ENCODE data around the gene ARPC2. TPM values are rescaled to one million over a fixed set of nuclear protein-coding genes. Genes with fewer than 3 reads are reported as not detected.

Gene ARPC2
- total RNA-seq, 2 donors from 2014 or later: 112 to 177 TPM

DNA sequence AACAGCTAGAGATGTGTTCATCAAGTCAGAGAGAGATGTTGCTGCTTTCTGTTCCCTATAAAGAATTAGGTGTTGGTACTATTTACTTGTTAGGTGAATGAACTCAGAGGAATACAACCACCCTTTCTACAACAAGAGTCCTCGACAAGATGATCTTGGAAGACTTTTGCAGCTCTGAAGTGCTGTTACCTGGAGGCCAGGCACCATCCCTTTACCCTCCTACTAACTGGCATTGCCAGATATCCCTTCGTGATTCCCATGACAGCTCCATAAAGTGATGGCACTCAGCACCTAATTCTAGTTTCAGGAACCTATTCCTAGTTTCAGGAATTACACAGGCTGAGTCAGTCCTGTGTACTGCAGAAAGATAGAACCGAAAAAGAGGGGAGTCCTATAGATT, 9.9 kb downstream of the ARPC2 start:
- DNase-seq (ENCODE audit: low spot score): no peak
- Histone ChIP-seq H3K9me3 (no peaks in the 10 kb centered on the region), H3K4me3 (no peak overlapping the region), H3K27me3 (no peaks in the 10 kb centered on the region), H3K36me3 (peaks cover 66% of the 10 kb centered on the region), H3K27ac (no peak overlapping the region), H3K4me1 (peaks cover 0 to 55% of the 10 kb centered on the region in 2 donors)
- no peak for TF ChIP-seq CTCF (IDR thresholded peaks at IDR 0.05)

GRCh38 chr2:218228366-218229090, 11.5 kb downstream of the ARPC2 start:
- no peak for TF ChIP-seq CTCF (IDR thresholded peaks at IDR 0.05)
- Histone ChIP-seq H3K4me1 (peaks cover 0 to 42% of the 10 kb centered on the region in 2 donors), H3K27ac (peak overlapping the region; percentile 35 to 71), H3K4me3 (no peak overlapping the region), H3K9me3 (no peaks in the 10 kb centered on the region), H3K27me3 (no peaks in the 10 kb centered on the region), H3K36me3 (peaks cover 82% of the 10 kb centered on the region)
- DNase-seq (ENCODE audit: low spot score): no peak

- Histone ChIP-seq H3K9me3 (no peaks in the 10 kb centered on the region), H3K27me3 (no peaks in the 10 kb centered on the region), H3K27ac (peak overlapping the region; percentile 19 to 71), H3K36me3 (peaks cover 85% of the 10 kb centered on the region), H3K4me1 (peaks cover 0 to 35% of the 10 kb centered on the region in 2 donors), H3K4me3 (no peak overlapping the region)
- DNase-seq (ENCODE audit: low spot score): no peak
- no peak for TF ChIP-seq CTCF (IDR thresholded peaks at IDR 0.05)
These were observed 12.2 kb downstream of the ARPC2 start for GRCh38 chr2:218229239-218229638.

DNA sequence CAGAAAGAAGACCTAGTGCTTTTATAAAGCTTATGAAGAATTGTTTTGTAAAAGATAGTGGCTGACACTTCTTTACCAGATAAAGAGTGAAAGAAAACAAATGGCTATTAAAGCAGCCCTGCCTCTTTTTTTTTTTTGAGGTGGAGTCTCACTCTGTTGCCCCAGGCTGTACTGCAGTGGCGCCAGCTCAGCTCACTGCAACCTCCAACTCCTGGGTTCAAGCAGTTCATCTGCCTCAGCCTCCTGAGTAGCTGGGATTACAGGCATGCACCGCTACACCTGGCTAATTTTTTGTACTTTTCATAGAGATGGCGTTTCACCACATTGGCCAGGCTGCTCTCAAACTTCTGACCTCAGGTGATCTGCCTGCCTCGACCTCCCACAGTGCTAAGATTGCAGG, 12.9 kb downstream of the ARPC2 start:
- Histone ChIP-seq H3K36me3 (peaks cover 85% of the 10 kb centered on the region), H3K27me3 (no peaks in the 10 kb centered on the region), H3K27ac (peak overlapping the region; percentile 19 to 71), H3K4me3 (no peak overlapping the region), H3K9me3 (no peaks in the 10 kb centered on the region), H3K4me1 (peaks cover 0 to 33% of the 10 kb centered on the region in 2 donors)
- TF ChIP-seq CTCF (IDR thresholded peaks at IDR 0.05): no peak
- DNase-seq (ENCODE audit: low spot score): no peak

GRCh38 chr2:218230882-218231281, 13.9 kb downstream of the ARPC2 start:
- TF ChIP-seq CTCF (IDR thresholded peaks at IDR 0.05): no peak
- Histone ChIP-seq H3K27ac (no peak overlapping the region), H3K4me3 (no peak overlapping the region), H3K9me3 (no peaks in the 10 kb centered on the region), H3K36me3 (peaks cover 85% of the 10 kb centered on the region), H3K4me1 (peaks cover 0 to 33% of the 10 kb centered on the region in 2 donors), H3K27me3 (no peaks in the 10 kb centered on the region)
- no peak for DNase-seq (ENCODE audit: low spot score)

- no peak for DNase-seq (ENCODE audit: low spot score)
- H3K4me1 ChIP-seq: peaks cover 0 to 26% of the 10 kb centered on the region in 2 donors
- H3K9me3 ChIP-seq: no peaks in the 10 kb centered on the region
- H3K4me3 ChIP-seq: no peak overlapping the region
- H3K27me3 ChIP-seq: no peaks in the 10 kb centered on the region
- no peak overlapping the region for H3K27ac ChIP-seq
- no peak for TF ChIP-seq CTCF (IDR thresholded peaks at IDR 0.05)
- H3K36me3 ChIP-seq: peaks cover 91% of the 10 kb centered on the region
These were observed 16.6 kb downstream of the ARPC2 start for GRCh38 chr2:218233543-218233942.

Measured in right atrium auricular region (tissue), 2 donors.